NB4 (cell line): ENCODE measurements around the gene TGM3.

Experiments used
- DNase-seq: peaks from one replicate; pipeline ENCODE4 v3.0.0; 2010; ENCODE audit warnings: low read depth
- H3K4me3 ChIP-seq: one replicate; pipeline ENCODE4 v1.5.1; 2011; ENCODE audit warnings: mild to moderate bottlenecking, low read depth, low read length, moderate library complexity
- CTCF ChIP-seq: IDR thresholded peaks from one replicate; pipeline ENCODE4 v1.5.1; 2012; ENCODE audit warnings: low read depth, low read length
- MAX ChIP-seq: IDR thresholded peaks from 2 replicates; pipeline ENCODE4 v1.6.1; 2011; ENCODE audit warnings: low read depth, low read length
- MYC ChIP-seq: IDR thresholded peaks from 2 replicates; pipeline ENCODE4 v1.6.1; 2011; ENCODE audit warnings: low read depth, low read length
- POLR2A ChIP-seq: IDR thresholded peaks from 2 replicates; pipeline ENCODE4 v1.6.1; 2011; ENCODE audit warnings: mild to moderate bottlenecking; ENCODE audit not compliant: insufficient read length; ENCODE audit errors: extremely low read depth

TGM3 gene

DNA sequence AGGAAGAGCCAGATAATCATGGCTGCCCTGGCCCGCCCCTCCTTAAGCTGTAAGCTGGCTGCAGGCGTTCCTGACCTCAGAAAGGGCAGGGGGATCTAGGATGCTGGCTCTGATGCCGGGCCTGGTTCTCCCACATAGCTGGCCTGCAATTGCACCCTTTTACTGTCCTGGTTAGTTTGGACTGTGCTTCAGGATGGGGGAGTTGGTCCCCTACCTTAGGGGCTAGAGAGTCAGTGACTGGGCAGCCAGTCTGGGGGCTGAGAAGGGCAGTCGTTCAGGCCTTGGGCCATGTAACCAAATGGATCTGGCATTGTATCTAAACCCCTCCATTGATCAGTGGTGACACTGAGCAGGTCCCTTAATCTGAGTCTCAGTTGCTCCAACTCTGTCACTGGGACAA, 40.7 kb downstream of the TGM3 start:
- DNase-seq: no peak
- no peak overlapping the region for H3K4me3 ChIP-seq
- TF ChIP-seq MAX (no peak), MYC (no peak), CTCF (no peak), POLR2A (no peak)

GRCh38 chr20:2337142-2337541, 41.3 kb downstream of the TGM3 start:
- no peak overlapping the region for H3K4me3 ChIP-seq
- no peak for DNase-seq
- no peak for TF ChIP-seq POLR2A
- TF ChIP-seq CTCF: no peak
- no peak for TF ChIP-seq MAX
- no peak for TF ChIP-seq MYC

GRCh38 chr20:2338411-2339066, 42.7 kb downstream of the TGM3 start:
- H3K4me3 ChIP-seq: no peak overlapping the region
- TF ChIP-seq MAX (no peak), MYC (no peak), POLR2A (no peak), CTCF (no peak)

DNA sequence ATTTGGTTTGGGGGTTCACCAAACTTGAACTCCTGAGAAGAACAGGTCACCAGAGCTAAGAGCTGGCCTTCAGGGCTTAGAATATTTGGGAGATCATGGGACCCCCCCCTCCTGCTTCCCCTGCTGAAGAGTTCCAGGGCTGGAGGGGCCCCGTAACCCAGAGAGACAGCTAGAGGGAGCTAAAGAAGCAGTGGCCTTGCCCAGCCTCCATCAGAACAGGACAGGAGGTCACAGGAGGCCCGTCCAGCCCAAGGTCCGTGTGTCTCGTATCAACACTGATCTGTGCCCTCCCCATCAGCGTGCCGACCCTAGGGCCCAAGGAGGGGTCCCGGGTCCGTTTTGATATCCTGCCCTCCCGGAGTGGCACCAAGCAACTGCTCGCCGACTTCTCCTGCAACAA, 44.3 kb downstream of the TGM3 start:
- no peak for TF ChIP-seq MYC
- TF ChIP-seq MAX: no peak
- TF ChIP-seq POLR2A: no peak
- TF ChIP-seq CTCF: peak; percentile 27
- no peak for DNase-seq
- no peak overlapping the region for H3K4me3 ChIP-seq

More at GRCh38 chr20:2338411-2339066, 42.7 kb downstream of the TGM3 start:
- DNase-seq: no peak

DNA sequence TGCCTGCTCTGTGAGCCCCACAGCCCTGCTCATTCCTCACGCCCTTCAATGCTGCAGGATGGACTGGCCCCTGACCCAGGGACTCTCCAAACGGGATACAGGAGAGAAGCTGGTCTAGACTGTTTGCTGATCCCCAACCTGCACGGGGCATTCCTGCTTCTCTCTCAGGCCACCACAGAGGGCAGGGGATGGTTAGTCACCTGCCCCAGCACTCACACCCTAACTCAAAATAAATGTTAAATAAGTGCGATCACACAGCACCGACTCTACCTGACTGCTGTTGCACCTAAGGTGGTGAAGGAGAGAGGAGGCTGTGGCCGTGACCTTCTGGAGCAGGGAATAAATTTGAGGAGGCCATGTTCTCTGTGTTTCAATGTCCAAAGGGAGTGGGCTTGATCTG, 45.0 kb downstream of the TGM3 start:
- no peak for DNase-seq
- TF ChIP-seq POLR2A (no peak), MYC (no peak), CTCF (no peak), MAX (no peak)
- H3K4me3 ChIP-seq: no peak overlapping the region

DNA sequence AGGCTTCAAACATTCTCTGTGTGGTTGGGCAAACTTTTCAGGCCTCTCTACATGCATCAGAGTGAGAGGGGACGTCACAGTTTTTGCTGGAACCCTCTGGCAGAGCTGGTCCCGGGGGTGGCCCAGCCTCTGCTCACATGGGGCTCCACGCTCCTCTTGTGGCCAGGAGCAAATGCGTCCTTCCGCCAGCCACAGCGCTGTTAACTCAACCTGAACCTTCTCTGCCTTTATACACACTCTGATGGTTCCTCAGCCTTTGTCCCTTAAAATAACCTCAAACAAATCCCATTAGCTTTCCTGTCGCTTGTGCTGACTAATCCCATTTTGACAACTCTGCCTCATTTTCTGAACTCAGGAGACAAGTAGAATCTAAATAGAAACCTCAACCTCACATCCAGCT, 45.5 kb downstream of the TGM3 start:
- H3K4me3 ChIP-seq: no peak overlapping the region
- TF ChIP-seq CTCF (no peak), POLR2A (no peak)
- DNase-seq: no peak
